MCF 10A (cell line): ENCODE results near the gene MARK4. TPM values are rescaled to one million over a fixed set of nuclear protein-coding genes. Genes with fewer than 3 reads are reported as not detected.

Experiments used
- BruUV-seq: library from RNA; stranded (reverse); fragments of 400-500 nt; replicated peaks from 2 replicates; lab custom pipeline; 2021; lab: Mats Ljungman, UMichigan
- CTCF ChIA-PET: fragments of 300-600 bp; sonication (Branson Sonifier 250); formaldehyde crosslinking; extraction: SDS; loops from one replicate; lab custom pipeline; 2021; ENCODE audit warnings: antibody characterized with exemption, inconsistent platforms; lab: Yijun Ruan, JAX
- POLR2A ChIA-PET: fragments of 300-600, 350-650 bp; sonication (Branson Sonifier 250); formaldehyde crosslinking; extraction: SDS; loops from one replicate; lab custom pipeline; 2020; ENCODE audit warnings: antibody characterized with exemption, inconsistent platforms; lab: Yijun Ruan, JAX
- DNase-seq: peaks from one replicate; pipeline ENCODE4 v3.0.0-alpha.2; 2018; ENCODE audit not compliant: unreplicated experiment
- H3K27ac Mint-ChIP-seq: one replicate; pipeline ENCODE4 v1.8.0; 2022; ENCODE audit warnings: mild to moderate bottlenecking, low read depth, mixed read lengths; ENCODE audit not compliant: unreplicated experiment
- H3K27me3 Mint-ChIP-seq: one replicate; pipeline ENCODE4 v1.8.0; 2022; ENCODE audit warnings: mixed read lengths; ENCODE audit not compliant: insufficient read depth, unreplicated experiment
- H3K36me3 Mint-ChIP-seq: one replicate; pipeline ENCODE4 v1.8.0; 2022; ENCODE audit warnings: mild to moderate bottlenecking, moderate library complexity, mixed read lengths; ENCODE audit not compliant: insufficient read depth, unreplicated experiment
- H3K4me1 Mint-ChIP-seq: one replicate; pipeline ENCODE4 v1.8.0; 2022; ENCODE audit warnings: mixed read lengths; ENCODE audit not compliant: insufficient read depth, unreplicated experiment
- H3K4me3 Mint-ChIP-seq: one replicate; pipeline ENCODE4 v1.8.0; 2022; ENCODE audit warnings: mild to moderate bottlenecking, moderate library complexity, mixed read lengths; ENCODE audit not compliant: unreplicated experiment
- H3K9me3 Mint-ChIP-seq: one replicate; pipeline ENCODE4 v1.8.0; 2022; ENCODE audit warnings: mixed read lengths; ENCODE audit not compliant: unreplicated experiment
- intact Hi-C: fragments of 100-400 bp; cut with micrococcal nuclease; formaldehyde crosslinking; loops from 2 replicates; pipeline ENCODE4 v1.14.1; 2022
- total RNA-seq: library from RNA; stranded (reverse); gene quantifications from 2 replicates; pipeline ENCODE4 v1.2.3, GENCODE V29; 2022
- TF ChIP-seq, protein P1 (sequence below): fragments of 200-600 bp; IDR thresholded peaks from one replicate; pipeline ENCODE4 v1.8.0; 2022; ENCODE audit warnings: antibody characterized with exemption, mild to moderate bottlenecking; ENCODE audit not compliant: unreplicated experiment

The MARK4 gene
- total RNA-seq, 1 experiment from 2014 or later = 22.4 TPM

DNA sequence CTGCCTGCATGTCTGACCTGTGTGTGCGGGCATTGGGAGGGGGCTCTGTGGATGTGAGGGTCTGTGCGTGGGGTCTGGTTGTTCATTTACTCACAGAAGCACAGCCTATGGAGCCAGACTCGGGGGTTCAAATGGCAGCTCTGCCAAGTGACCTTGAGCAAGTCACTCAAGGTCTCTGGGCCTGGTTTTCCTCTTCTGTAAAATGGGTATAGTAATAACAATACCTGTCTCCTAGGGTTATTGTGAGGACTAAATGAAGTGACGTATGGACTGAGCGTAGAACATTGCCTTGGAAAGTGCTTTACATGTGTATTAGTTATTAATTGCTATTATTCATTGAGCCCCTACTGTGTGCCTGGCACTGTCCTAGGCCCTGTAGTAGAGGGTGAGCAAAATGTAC, 47.2 kb downstream of the MARK4 start:
- H3K9me3 Mint-ChIP-seq = no peaks in the 10 kb centered on the region
- ChIA-PET POLR2A (interaction anchor here (1.0 kb wide), 1 partner anchor 14 kb away, joined by 3 read pairs; no protein-coding TSS in a partner anchor), CTCF (no interaction called here)
- H3K27me3 Mint-ChIP-seq = no peaks in the 10 kb centered on the region
- peaks cover 30% of the 10 kb centered on the region for H3K36me3 Mint-ChIP-seq
- intact Hi-C loops = no loop called here
- H3K4me3 Mint-ChIP-seq = no peak overlapping the region
- H3K27ac Mint-ChIP-seq = no peak overlapping the region
- H3K4me1 Mint-ChIP-seq = no peaks in the 10 kb centered on the region
- no peak for DNase-seq
- TF ChIP-seq, protein P1, sequence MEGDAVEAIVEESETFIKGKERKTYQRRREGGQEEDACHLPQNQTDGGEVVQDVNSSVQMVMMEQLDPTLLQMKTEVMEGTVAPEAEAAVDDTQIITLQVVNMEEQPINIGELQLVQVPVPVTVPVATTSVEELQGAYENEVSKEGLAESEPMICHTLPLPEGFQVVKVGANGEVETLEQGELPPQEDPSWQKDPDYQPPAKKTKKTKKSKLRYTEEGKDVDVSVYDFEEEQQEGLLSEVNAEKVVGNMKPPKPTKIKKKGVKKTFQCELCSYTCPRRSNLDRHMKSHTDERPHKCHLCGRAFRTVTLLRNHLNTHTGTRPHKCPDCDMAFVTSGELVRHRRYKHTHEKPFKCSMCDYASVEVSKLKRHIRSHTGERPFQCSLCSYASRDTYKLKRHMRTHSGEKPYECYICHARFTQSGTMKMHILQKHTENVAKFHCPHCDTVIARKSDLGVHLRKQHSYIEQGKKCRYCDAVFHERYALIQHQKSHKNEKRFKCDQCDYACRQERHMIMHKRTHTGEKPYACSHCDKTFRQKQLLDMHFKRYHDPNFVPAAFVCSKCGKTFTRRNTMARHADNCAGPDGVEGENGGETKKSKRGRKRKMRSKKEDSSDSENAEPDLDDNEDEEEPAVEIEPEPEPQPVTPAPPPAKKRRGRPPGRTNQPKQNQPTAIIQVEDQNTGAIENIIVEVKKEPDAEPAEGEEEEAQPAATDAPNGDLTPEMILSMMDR = no peak
- BruUV-seq = no TSS peak

- POLR2A ChIA-PET = no interaction called here
- Mint-ChIP-seq H3K27me3 (no peaks in the 10 kb centered on the region), H3K4me3 (no peak overlapping the region), H3K9me3 (no peaks in the 10 kb centered on the region), H3K36me3 (peaks cover 31% of the 10 kb centered on the region), H3K4me1 (no peaks in the 10 kb centered on the region), H3K27ac (no peak overlapping the region)
- CTCF ChIA-PET = interaction anchor here (0.6 kb wide), 1 partner anchor 455 kb away, joined by 4 read pairs; no protein-coding TSS in a partner anchor
- DNase-seq = no peak
- BruUV-seq = no TSS peak
- TF ChIP-seq, protein P1 = no peak
- intact Hi-C loops = no loop called here
Observed at GRCh38 chr19:45299719-45300118, 48.6 kb downstream of the MARK4 start.

DNA sequence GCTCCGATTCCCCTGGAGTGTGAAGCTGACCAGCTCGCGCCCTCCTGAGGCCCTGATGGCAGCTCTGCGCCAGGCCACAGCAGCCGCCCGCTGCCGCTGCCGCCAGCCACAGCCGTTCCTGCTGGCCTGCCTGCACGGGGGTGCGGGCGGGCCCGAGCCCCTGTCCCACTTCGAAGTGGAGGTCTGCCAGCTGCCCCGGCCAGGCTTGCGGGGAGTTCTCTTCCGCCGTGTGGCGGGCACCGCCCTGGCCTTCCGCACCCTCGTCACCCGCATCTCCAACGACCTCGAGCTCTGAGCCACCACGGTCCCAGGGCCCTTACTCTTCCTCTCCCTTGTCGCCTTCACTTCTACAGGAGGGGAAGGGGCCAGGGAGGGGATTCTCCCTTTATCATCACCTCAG, 51.3 kb downstream of the MARK4 start:
- Mint-ChIP-seq H3K4me1 (peaks cover 12% of the 10 kb centered on the region), H3K9me3 (no peaks in the 10 kb centered on the region), H3K36me3 (peaks cover 24% of the 10 kb centered on the region), H3K27me3 (no peaks in the 10 kb centered on the region), H3K27ac (no peak overlapping the region), H3K4me3 (no peak overlapping the region)
- BruUV-seq = no TSS peak
- DNase-seq = no peak
- intact Hi-C loops = no loop called here
- TF ChIP-seq, protein P1 = no peak
- ChIA-PET CTCF (interaction anchor here (0.5 kb wide), 1 partner anchor 276 kb away, joined by 3 read pairs; no protein-coding TSS in a partner anchor), POLR2A (no interaction called here)

GRCh38 chr19:45303269-45304060, 52.4 kb downstream of the MARK4 start:
- TF ChIP-seq, protein P1 = no peak
- BruUV-seq = no TSS peak
- ChIA-PET CTCF (interaction anchor here (0.6 kb wide), 2 partner anchors 10 to 1172 kb away, joined by 3 read pairs; no protein-coding TSS in a partner anchor), POLR2A (no interaction called here)
- peaks cover 20% of the 10 kb centered on the region for H3K36me3 Mint-ChIP-seq
- H3K9me3 Mint-ChIP-seq = no peaks in the 10 kb centered on the region
- no peak for DNase-seq
- intact Hi-C loops = no loop called here
- no peak overlapping the region for H3K27ac Mint-ChIP-seq
- H3K4me3 Mint-ChIP-seq = no peak overlapping the region
- no peaks in the 10 kb centered on the region for H3K27me3 Mint-ChIP-seq
- peaks cover 12% of the 10 kb centered on the region for H3K4me1 Mint-ChIP-seq
